ENCODE data around the gene ZNF555.

The ZNF555 gene

GRCh38 chr19:2848616-2849015 is 7.3 kb downstream of the ZNF555 start:
- Histone ChIP-seq H3K9me2 (replicated peaks; ENCODE audit: control insufficient read depth, low read length) (no peaks in the 10 kb centered on the region), H3F3A (ENCODE audit: control insufficient read depth, insufficient read depth) (no peaks in the 10 kb centered on the region), H3K79me2 (ENCODE audit: control insufficient read depth, low read length) (peaks cover 24% of the 10 kb centered on the region), H3K27me3 (ENCODE audit: control insufficient read depth, low read length) (no peaks in the 10 kb centered on the region), H3K27ac (ENCODE audit: low read depth, low read length) (no peak overlapping the region), H3K4me3 (ENCODE audit: low read length) (no peak overlapping the region), H3K4me1 (ENCODE audit: control insufficient read depth, low read length) (peaks cover 3% of the 10 kb centered on the region; the same call in 1 of the 2 replicates), H3K4me2 (ENCODE audit: low read length) (no peak overlapping the region), H3K36me3 (ENCODE audit: control insufficient read depth, low read length) (peaks cover 43% of the 10 kb centered on the region), H4K20me1 (ENCODE audit: control insufficient read depth, insufficient read depth, low read depth, low read length) (no peaks in the 10 kb centered on the region), H3K9me3 (ENCODE audit: control insufficient read depth, insufficient read depth, low read length) (peaks cover 31% of the 10 kb centered on the region)
- no peak for TF ChIP-seq EZH2phosphoT487 (IDR thresholded peaks at IDR 0.05; ENCODE audit: borderline replicate concordance, low read length)
- TF ChIP-seq CTCF (IDR thresholded peaks at IDR 0.05; ENCODE audit: low read depth, low read length, poor library complexity, severe bottlenecking) = no peak

GRCh38 chr19:2850256-2850925 is 9.1 kb downstream of the ZNF555 start:
- Histone ChIP-seq H3K4me1 (ENCODE audit: control insufficient read depth, low read length) (peaks cover under 1% of the 10 kb centered on the region; the same call in 1 of the 2 replicates), H3K9me3 (ENCODE audit: control insufficient read depth, insufficient read depth, low read length) (peaks cover 39% of the 10 kb centered on the region), H4K20me1 (ENCODE audit: control insufficient read depth, insufficient read depth, low read depth, low read length) (no peaks in the 10 kb centered on the region), H3K9me2 (replicated peaks; ENCODE audit: control insufficient read depth, low read length) (no peaks in the 10 kb centered on the region), H3K4me2 (ENCODE audit: low read length) (no peak overlapping the region), H3K27me3 (ENCODE audit: control insufficient read depth, low read length) (no peaks in the 10 kb centered on the region), H3K79me2 (ENCODE audit: control insufficient read depth, low read length) (peaks cover 14% of the 10 kb centered on the region), H3F3A (ENCODE audit: control insufficient read depth, insufficient read depth) (no peaks in the 10 kb centered on the region), H3K4me3 (ENCODE audit: low read length) (no peak overlapping the region), H3K27ac (ENCODE audit: low read depth, low read length) (no peak overlapping the region), H3K36me3 (ENCODE audit: control insufficient read depth, low read length) (peaks cover 56% of the 10 kb centered on the region)
- TF ChIP-seq CTCF (IDR thresholded peaks at IDR 0.05; ENCODE audit: low read depth, low read length, poor library complexity, severe bottlenecking) (no peak), EZH2phosphoT487 (IDR thresholded peaks at IDR 0.05; ENCODE audit: borderline replicate concordance, low read length) (no peak)

GRCh38 chr19:2852598-2852997 is 11.3 kb downstream of the ZNF555 start:
- H3K9me3 ChIP-seq (ENCODE audit: control insufficient read depth, insufficient read depth, low read length) = peaks cover 39% of the 10 kb centered on the region

More at GRCh38 chr19:2852598-2852997, 11.3 kb downstream of the ZNF555 start:
- Histone ChIP-seq H3K27ac (ENCODE audit: low read depth, low read length) (no peak overlapping the region), H3K4me1 (ENCODE audit: control insufficient read depth, low read length) (no peaks in the 10 kb centered on the region), H4K20me1 (ENCODE audit: control insufficient read depth, insufficient read depth, low read depth, low read length) (no peaks in the 10 kb centered on the region), H3K4me2 (ENCODE audit: low read length) (no peak overlapping the region), H3K9me2 (replicated peaks; ENCODE audit: control insufficient read depth, low read length) (no peaks in the 10 kb centered on the region), H3K79me2 (ENCODE audit: control insufficient read depth, low read length) (peaks cover 7% of the 10 kb centered on the region), H3K27me3 (ENCODE audit: control insufficient read depth, low read length) (no peaks in the 10 kb centered on the region), H3K4me3 (ENCODE audit: low read length) (no peak overlapping the region), H3F3A (ENCODE audit: control insufficient read depth, insufficient read depth) (no peaks in the 10 kb centered on the region), H3K36me3 (ENCODE audit: control insufficient read depth, low read length) (peaks cover 56% of the 10 kb centered on the region)
- no peak for TF ChIP-seq EZH2phosphoT487 (IDR thresholded peaks at IDR 0.05; ENCODE audit: borderline replicate concordance, low read length)
- no peak for TF ChIP-seq CTCF (IDR thresholded peaks at IDR 0.05; ENCODE audit: low read depth, low read length, poor library complexity, severe bottlenecking)
